ENCODE results near the gene MTHFD1L.
"Not testable (repeated sequence)": the region's sequence is repeated elsewhere in the genome, so short reads cannot be mapped to it uniquely, and the experiment has no call there.

MTHFD1L gene

DNA sequence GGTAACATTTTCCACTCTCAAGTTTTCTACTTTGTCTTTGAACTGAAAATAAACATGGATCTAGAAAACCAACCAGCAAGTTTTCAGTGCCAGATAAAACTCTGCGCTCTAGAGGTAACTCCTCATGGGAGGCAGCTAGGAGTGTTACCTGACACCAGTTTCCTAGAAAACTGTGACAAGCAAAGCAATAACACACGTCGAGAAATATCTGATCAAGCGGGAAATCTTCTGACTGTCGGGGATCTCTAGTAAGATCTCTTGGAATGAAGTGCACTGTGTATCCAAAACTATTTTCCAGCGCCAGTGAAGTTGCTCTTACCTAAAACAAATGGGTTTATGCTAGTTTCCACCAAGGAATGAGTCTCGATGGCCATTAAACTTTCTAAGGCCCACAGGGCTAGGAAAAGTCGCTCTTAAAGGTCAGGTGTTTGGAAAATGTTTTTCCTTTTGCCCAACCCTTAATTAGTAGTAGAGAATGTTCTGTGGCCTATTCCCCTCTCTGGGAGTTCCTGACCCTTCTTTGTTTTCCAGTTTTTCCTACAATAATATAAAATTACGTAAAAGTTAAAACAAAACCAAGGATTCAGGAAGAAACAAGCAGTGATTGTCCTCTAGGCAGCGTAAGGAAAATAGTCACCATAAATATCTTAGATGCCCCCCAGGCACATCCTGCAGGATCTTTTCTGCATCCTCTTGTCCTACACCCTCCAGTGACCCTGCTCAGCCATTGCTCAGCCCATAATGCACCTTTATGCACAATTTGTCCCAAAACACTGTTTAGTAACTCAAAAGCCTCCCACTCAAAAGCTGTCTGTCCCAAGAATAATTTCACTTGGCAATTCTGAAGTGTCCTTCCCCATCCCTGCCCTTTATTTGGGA lies 236.6 kb downstream of the MTHFD1L start:
- DNase-seq = no peak

GRCh38 chr6:151103266-151103665 lies 237.8 kb downstream of the MTHFD1L start:
- DNase-seq = no peak

- DNase-seq = no peak
Observed at GRCh38 chr6:151107897-151108427, 242.5 kb downstream of the MTHFD1L start.

DNA sequence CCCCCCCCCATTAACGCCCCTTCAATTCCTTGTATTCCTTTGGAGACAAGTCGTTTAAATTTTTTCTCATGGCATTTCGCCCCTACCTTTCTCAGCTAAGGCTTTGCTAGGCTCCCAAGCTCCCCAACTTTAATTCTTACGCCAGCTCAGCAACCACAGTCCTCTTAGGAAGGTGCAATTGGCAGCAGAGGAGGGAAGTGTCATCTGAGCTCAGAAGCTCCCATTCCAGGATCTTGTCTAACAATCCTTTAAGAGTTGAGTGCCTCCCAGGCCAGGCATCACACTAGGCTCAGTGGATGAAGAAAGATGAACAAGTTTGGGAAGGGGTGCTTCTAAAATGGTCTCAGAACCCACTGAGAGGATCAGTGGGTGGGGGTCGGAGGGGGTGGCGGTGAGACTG lies 243.0 kb downstream of the MTHFD1L start:
- no peak for DNase-seq

GRCh38 chr6:151109361-151109760 lies 243.9 kb downstream of the MTHFD1L start:
- DNase-seq = no peak

- no peak for DNase-seq
Observed at GRCh38 chr6:151109869-151110575, 244.5 kb downstream of the MTHFD1L start.

- no peak for DNase-seq
Observed at GRCh38 chr6:151110576-151110905, 245.0 kb downstream of the MTHFD1L start.

DNA sequence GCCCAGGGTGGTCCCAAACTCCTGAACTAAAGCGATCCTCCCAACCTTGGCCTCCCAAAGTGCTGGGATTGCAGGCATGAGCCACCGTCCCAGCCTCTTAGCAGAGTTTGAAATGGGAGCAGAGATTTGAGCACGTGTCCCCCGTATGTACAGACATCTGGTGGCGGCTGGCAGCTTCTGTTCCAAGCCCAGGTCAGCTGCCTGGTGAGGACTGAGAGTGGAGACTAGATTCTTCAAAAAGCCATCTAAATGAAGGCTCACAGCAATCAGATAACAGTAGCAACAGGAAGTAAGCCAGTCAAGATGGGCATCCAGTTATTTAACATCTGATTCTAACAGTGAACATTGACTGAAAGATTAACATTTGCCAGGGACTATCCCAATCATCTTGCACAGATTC lies 246.2 kb downstream of the MTHFD1L start:
- no peak for DNase-seq

DNA sequence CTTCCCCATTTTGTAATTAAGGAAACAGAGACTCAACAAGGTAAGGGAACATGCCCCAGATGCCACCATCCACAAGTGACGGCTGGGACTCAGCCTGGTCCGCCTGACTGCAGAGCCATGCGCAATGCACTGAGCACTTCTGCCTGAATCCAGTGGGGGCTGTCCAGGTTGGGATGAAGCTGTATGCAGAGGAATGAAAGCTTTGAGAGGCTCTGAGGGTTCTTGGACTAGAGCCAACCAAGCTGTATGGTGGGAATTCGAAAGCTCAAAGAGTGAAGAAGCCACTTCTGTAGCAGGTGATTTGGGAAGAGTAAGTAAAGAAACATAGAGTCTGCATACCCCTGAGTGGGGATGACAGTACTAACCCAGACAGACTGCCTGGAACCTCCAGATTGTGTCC lies 246.6 kb downstream of the MTHFD1L start:
- DNase-seq = no peak

DNA sequence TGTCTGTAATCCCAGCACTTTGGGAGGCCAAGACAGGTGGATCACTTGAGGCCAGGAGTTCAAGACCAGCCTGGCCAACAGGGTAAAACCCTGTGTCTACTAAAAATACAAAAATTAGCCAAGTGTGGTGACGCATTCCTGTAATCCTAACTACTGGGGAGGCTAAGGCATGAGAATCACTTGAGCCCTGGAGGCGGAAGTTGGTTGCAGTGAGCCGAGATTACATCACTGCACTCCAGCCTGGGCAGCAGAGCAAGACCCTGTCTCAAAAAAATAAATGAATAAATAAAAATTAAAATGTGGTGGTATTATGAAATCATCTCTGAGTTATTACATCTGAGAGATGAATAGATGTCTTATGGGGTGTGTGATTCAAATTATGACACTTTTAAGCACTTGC lies 247.4 kb downstream of the MTHFD1L start:
- DNase-seq = not testable (repeated sequence)

- DNase-seq = no peak
Observed at GRCh38 chr6:151113641-151114040, 248.1 kb downstream of the MTHFD1L start.

DNA sequence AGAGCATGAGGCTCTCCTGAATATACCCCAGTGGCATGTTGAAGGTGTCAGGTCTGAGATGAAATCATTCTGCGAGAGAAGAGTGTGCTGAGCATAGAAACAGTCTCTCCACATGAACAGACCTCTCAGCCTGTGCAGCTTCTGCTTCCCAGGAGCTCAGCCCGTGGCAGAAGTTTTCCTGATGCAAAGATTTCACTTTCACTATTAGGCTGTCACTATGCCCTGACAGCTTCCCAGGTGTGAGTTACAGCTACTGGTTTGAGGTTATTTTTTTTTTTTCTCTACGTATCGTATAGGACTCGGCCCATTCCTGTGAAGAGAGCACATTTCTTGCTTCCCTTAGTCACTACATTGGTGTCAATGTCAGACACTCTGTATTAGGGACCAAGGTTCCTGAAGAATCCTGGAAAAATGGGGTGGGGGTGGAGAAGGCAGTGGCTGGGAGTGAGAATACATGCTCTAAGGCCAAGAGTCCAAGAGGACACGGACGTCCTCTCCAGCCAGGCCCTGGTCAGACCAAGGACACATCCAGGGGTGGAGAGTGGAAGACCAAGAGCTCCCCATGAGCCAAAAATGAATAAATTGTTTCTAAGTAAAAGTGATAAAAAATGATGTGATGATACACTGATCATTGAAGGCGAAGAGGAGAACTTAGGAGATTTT lies 253.1 kb downstream of the MTHFD1L start:
- no peak for DNase-seq

- no peak for DNase-seq
Observed at GRCh38 chr6:151119823-151120524, 254.5 kb downstream of the MTHFD1L start.

DNA sequence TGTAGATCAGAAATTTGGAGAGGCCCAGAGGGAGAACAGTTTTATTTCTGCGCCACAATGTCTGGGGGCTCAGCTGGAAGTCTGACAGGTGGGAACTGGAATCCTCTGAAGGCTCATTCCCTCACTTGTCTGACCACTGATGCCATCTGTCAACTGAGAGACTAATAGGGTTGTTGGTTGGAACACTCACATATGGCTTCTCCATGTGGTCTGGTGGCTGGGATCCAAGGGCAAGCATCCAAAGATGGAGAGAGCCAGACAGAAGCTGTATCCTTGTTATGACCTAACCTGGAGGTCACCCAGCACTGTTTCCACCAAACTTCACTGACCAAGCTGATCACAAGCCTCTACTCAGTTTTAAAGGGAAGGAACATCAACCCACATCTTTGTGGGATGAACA lies 256.4 kb downstream of the MTHFD1L start:
- DNase-seq = no peak

DNA sequence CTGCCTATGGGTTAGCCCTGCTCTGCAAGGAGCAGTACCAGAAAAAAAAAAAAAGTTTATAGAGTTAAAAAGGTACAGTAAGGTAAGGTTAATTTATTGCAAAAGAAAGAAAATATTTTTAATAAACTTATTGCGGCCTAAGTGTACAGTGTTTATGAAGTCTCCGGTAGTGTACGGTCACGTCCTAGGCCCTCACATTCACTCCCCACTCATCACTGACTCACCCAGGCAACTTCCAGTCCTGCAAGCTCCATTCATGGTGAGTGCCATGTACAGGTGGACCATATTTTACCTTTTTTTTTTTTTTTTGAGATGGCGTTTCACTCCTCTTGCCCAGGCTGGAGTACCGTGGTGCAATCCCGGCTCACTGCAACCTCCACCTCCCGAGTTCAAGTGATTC lies 258.1 kb downstream of the MTHFD1L start:
- DNase-seq = not testable (repeated sequence)

DNA sequence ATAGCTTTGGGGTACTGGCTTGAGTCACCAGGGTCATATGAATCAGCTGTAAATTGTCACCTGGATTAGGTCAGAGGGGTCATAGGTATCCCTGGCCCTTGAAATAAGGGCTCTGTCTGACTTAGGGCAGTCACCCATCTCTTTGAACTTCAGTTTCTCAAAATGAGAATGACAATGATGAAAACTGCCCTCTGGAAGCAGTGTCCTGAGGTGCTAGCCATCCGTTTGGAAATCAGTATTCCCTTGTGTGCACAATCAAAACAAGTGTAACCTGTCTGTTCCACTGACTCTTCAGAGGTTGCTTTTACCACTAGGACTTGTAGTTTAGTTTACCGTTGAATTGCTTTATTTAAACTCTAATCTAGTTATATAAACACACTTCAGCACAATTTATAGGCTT lies 259.7 kb downstream of the MTHFD1L start:
- DNase-seq = not testable (repeated sequence)

- DNase-seq = not testable (repeated sequence)
Observed at GRCh38 chr6:151125651-151126416, 260.3 kb downstream of the MTHFD1L start.

DNA sequence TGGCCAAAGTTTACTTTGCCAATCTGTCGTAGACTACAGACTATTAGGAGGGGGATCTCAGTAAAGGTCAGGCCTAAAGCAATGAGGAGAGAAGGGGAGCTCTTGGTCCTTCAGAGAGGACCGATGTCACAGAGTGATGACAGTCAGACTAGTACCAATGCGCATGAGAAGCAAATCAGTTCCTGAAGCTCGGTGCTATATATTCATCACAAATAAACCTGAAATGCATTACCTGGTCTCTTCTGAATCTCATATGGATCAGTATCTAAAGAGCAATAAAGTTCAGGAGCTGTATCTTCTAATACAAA lies 260.9 kb downstream of the MTHFD1L start:
- DNase-seq = not testable (repeated sequence)

- not testable (repeated sequence) for DNase-seq
Observed at GRCh38 chr6:151127133-151127798, 261.8 kb downstream of the MTHFD1L start.

DNA sequence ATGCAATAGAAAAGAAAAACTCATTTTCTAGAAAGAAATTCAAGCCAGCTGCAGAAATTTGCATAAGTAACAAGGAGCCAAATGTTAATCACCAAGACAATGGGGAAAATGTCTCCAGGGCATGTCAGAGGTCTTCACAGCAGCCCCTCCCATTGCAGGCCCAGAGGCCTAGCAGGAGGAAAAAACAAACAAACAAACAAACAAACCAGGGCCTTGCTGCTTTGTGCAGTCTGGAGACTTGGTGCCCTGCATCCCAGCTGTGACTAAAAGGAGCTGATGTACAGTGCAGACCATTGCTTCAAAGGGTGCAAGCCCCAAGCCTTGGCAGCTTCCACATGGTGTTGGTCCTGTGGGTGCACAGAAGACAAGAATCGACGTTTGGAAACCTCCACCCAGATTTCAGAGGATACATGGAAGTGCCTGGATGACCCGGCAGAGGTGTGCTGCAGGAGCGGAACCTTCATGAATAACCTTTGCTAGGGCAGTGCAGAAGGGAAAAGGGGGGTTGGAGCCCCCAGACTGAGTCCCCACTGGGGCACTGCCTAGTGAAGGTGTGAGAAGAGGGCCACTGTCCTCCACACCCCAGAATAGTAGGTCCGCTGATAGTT lies 263.4 kb downstream of the MTHFD1L start:
- DNase-seq = no peak

- no peak for DNase-seq
Observed at GRCh38 chr6:151130329-151130728, 264.8 kb downstream of the MTHFD1L start.

All from activated CD8-positive, alpha-beta memory T cell treated with anti-CD3 and anti-CD28 coated beads, Interleukin-2, amount 50 U/mL, for 48 hours (primary cell).